Measurements from ENCODE around the gene KBTBD3.
"Not testable (repeated sequence)": the region's sequence is repeated elsewhere in the genome, so short reads cannot be mapped to it uniquely, and the experiment has no call there.

KBTBD3 gene

DNA sequence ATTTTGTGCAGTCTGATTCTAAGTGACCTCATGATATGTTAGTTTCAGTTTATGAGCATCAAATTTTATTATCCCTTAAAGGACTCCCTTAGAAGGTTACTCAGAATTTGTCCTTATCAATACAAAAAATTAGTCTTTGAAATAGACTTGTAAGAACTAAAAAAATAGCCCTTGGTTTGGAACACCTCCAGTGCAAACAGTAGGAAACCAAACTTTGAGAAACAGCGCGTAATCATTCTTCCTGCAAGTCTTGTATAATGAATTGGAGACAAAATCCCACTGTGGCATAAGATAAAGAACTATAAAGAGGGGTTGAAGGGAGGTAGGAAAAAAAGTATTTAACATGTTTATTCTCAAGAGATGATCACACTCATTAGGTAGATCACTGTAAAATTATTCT lies 44.3 kb downstream of the KBTBD3 start:
- DNase-seq = no peak
- H3K36me3 Mint-ChIP-seq (ENCODE audit: low read depth) = no peaks in the 10 kb centered on the region
- H3K4me3 Mint-ChIP-seq = no peak overlapping the region
- H3K9me3 Mint-ChIP-seq = no peaks in the 10 kb centered on the region
- H3K27ac Mint-ChIP-seq = no peak overlapping the region
- H3K4me1 Mint-ChIP-seq (ENCODE audit: low read depth) = peaks cover 1% of the 10 kb centered on the region
- H3K27me3 Mint-ChIP-seq = peaks cover 65% of the 10 kb centered on the region

DNA sequence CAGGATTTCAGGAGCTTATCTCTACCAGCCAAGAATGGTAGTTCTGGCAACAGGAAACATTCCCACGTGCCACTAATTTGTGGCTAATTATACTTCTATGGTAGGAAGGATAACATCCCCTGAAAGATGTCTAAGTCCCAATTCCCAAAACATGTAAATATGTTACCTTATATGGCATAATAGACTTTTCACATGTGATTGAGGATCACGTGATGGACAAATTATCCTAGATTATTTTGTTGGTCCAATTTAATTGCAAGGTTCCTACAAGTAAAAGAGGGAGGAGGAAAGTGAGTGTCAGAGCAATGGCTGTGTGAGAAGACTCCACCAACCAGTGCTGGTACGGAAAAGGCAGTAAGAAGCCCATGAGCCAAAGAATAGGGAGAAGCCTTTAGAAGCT lies 45.2 kb downstream of the KBTBD3 start:
- Mint-ChIP-seq H3K36me3 (ENCODE audit: low read depth) (no peaks in the 10 kb centered on the region), H3K4me1 (ENCODE audit: low read depth) (peaks cover 1% of the 10 kb centered on the region), H3K27me3 (peaks cover 62% of the 10 kb centered on the region), H3K9me3 (peaks cover 2% of the 10 kb centered on the region), H3K4me3 (no peak overlapping the region), H3K27ac (no peak overlapping the region)
- DNase-seq = no peak

DNA sequence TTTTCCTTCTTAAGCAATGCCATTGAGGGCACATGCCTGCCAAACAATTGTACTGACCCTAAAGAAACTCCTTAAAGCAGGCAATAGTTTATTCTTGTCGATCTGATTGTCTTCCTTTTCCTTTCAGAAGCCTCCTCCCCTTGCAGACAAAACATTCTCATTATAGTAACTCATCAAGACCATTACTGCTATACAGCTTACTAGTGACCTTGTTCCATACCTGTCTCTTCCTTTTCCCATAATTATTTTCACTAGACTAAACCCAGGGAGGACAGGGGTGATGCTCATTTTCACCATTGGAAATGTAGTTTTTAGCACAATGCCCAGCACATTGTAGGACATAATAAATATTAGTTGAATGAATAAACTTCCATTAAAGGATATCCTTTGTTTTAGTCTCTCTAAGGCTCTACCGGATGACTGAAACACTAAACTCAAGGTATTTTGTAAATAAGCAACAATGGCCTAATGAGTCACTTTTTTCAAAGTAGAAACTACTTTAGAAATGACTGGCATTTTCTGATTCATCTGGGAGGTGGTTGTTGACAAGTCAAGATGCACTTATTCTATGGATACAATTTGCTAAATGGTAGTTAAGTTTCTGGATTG lies 45.8 kb downstream of the KBTBD3 start:
- Mint-ChIP-seq H3K9me3 (peaks cover 2% of the 10 kb centered on the region), H3K27ac (no peak overlapping the region), H3K27me3 (peaks cover 60% of the 10 kb centered on the region), H3K4me1 (ENCODE audit: low read depth) (peaks cover 1% of the 10 kb centered on the region), H3K4me3 (no peak overlapping the region), H3K36me3 (ENCODE audit: low read depth) (no peaks in the 10 kb centered on the region)
- DNase-seq = no peak

DNA sequence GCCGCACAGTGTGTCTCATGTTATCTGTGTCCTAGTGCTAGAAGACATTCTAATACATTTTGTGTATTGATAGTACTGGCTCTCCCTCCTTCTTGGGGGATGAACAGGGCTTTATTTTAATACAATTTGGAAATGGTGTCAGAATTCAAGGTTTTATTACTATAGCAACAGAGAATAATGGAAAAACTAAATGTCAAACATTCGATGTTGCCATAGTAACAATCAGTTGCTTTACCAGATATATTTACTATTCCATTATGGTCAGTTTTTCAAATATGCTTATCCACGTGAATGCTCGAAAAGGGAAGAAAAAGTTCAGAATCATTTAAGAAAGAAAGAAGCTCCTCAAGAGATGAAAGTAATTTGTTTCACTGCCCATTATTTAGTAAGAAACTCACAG lies 46.5 kb downstream of the KBTBD3 start:
- H3K9me3 Mint-ChIP-seq = peaks cover 2% of the 10 kb centered on the region
- H3K4me1 Mint-ChIP-seq (ENCODE audit: low read depth) = peaks cover 1% of the 10 kb centered on the region
- H3K4me3 Mint-ChIP-seq = no peak overlapping the region
- H3K27me3 Mint-ChIP-seq = peaks cover 59% of the 10 kb centered on the region
- no peaks in the 10 kb centered on the region for H3K36me3 Mint-ChIP-seq (ENCODE audit: low read depth)
- no peak overlapping the region for H3K27ac Mint-ChIP-seq
- no peak for DNase-seq

- Mint-ChIP-seq H3K4me3 (peak overlapping the region; percentile 93), H3K36me3 (ENCODE audit: low read depth) (peaks cover 40% of the 10 kb centered on the region), H3K9me3 (peaks cover 5% of the 10 kb centered on the region), H3K27me3 (peaks cover 11% of the 10 kb centered on the region), H3K4me1 (ENCODE audit: low read depth) (peaks cover 39% of the 10 kb centered on the region), H3K27ac (peak overlapping the region; percentile 94)
- DNase-seq = peak; percentile 33
These were observed 54.3 kb downstream of the KBTBD3 start for GRCh38 chr11:106022795-106023275.

DNA sequence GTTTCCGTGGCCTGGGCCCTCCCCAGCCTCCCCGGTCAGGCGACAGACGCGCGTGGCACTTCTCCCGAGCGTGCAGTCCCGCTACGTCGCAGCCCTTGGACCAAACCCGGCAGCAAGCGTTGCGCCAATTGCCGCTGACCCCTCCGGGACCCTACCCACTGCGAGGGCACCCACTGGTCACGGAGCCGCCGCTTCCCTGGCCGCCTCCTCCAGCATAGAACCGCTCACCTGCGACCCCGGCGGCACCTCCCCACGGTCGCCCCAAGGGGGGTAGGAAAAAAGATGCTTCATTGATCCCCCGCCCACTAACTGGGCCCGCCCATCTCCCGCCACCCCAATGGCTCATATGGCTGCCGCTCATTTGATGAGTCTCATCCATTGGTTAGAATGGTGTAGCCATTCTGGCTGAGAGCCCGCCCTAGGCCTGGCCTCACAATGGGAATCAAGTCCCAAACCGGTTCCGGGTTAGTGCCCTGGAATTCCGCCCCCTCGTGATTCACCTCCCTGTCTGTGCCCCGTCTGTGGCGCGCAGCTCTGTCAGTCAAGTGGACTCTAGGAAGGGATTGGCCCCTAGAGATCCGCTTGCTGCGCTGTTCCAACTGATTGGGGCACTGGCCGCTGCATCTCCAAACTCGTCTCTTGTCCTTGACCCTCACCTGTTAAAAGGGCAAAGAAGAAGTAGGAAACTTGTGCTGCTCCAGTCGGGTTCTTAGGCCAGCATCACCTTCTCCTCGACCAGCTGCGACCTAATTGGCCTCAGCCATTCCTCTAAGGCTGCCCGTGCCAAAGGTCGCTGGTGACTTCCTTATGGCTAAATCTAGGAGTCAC lies 55.0 kb downstream of the KBTBD3 start, which contains the start of gene MSANTD4:
Gene MSANTD4, minus strand, starts transcription at position 274 of the 828 bp plus-strand sequence. CDS start 11,323 bp downstream, outside the sequence.
- Mint-ChIP-seq H3K4me3 (peak within 1 kb of the TSS; percentile 93), H3K27me3 (peaks cover 11% of the 10 kb centered on the region), H3K4me1 (ENCODE audit: low read depth) (peaks cover 41% of the 10 kb centered on the region), H3K9me3 (peaks cover 3% of the 10 kb centered on the region), H3K27ac (peak within 1 kb of the TSS; percentile 94), H3K36me3 (ENCODE audit: low read depth) (peaks cover 44% of the 10 kb centered on the region)
- peak; percentile 99 for DNase-seq

GRCh38 chr11:106021181-106021966 lies 55.8 kb downstream of the KBTBD3 start:
- Mint-ChIP-seq H3K27ac (peak overlapping the region; percentile 94), H3K4me1 (ENCODE audit: low read depth) (peaks cover 49% of the 10 kb centered on the region), H3K9me3 (peaks cover 3% of the 10 kb centered on the region), H3K36me3 (ENCODE audit: low read depth) (peaks cover 49% of the 10 kb centered on the region), H3K27me3 (peaks cover 8% of the 10 kb centered on the region), H3K4me3 (peak overlapping the region; percentile 93)
- DNase-seq = no peak

GRCh38 chr11:106017093-106017492 lies 60.1 kb downstream of the KBTBD3 start:
- Mint-ChIP-seq H3K4me1 (ENCODE audit: low read depth) (peaks cover 66% of the 10 kb centered on the region), H3K27me3 (no peaks in the 10 kb centered on the region), H3K36me3 (ENCODE audit: low read depth) (peaks cover 82% of the 10 kb centered on the region), H3K4me3 (no peak overlapping the region), H3K9me3 (no peaks in the 10 kb centered on the region), H3K27ac (no peak overlapping the region)
- no peak for DNase-seq

GRCh38 chr11:106015066-106015465 lies 62.1 kb downstream of the KBTBD3 start:
- Mint-ChIP-seq H3K27ac (no peak overlapping the region), H3K4me1 (ENCODE audit: low read depth) (peaks cover 62% of the 10 kb centered on the region), H3K27me3 (no peaks in the 10 kb centered on the region), H3K36me3 (ENCODE audit: low read depth) (peaks cover 83% of the 10 kb centered on the region), H3K4me3 (no peak overlapping the region), H3K9me3 (no peaks in the 10 kb centered on the region)
- DNase-seq = no peak

- no peak overlapping the region for H3K4me3 Mint-ChIP-seq
- DNase-seq = no peak
- no peaks in the 10 kb centered on the region for H3K27me3 Mint-ChIP-seq
- peaks cover 83% of the 10 kb centered on the region for H3K36me3 Mint-ChIP-seq (ENCODE audit: low read depth)
- H3K4me1 Mint-ChIP-seq (ENCODE audit: low read depth) = peaks cover 61% of the 10 kb centered on the region
- H3K27ac Mint-ChIP-seq = no peak overlapping the region
- H3K9me3 Mint-ChIP-seq = no peaks in the 10 kb centered on the region
These were observed 62.5 kb downstream of the KBTBD3 start for GRCh38 chr11:106014620-106015019.

DNA sequence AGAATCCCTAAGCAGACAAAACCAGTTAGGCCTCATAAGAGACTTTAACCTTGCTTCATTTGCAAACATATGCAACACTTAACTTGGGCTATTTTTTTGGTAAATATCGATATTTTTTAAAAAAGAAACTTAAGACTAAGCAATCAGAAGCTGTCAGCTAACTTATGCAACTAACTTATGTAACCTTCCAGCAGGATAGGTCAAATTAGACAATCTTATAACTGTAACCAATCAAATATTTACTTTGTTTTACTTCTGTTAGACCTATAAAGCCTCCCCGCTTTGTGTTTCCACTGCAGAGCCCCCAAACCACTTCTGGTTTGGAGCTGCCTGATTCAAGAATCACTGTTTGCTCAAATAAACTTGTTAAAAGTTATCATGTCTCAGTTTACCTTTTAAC lies 63.1 kb downstream of the KBTBD3 start:
- H3K9me3 Mint-ChIP-seq = no peaks in the 10 kb centered on the region
- H3K4me1 Mint-ChIP-seq (ENCODE audit: low read depth) = peaks cover 62% of the 10 kb centered on the region
- no peak overlapping the region for H3K27ac Mint-ChIP-seq
- H3K4me3 Mint-ChIP-seq = no peak overlapping the region
- DNase-seq = no peak
- H3K36me3 Mint-ChIP-seq (ENCODE audit: low read depth) = peaks cover 85% of the 10 kb centered on the region
- no peaks in the 10 kb centered on the region for H3K27me3 Mint-ChIP-seq

DNA sequence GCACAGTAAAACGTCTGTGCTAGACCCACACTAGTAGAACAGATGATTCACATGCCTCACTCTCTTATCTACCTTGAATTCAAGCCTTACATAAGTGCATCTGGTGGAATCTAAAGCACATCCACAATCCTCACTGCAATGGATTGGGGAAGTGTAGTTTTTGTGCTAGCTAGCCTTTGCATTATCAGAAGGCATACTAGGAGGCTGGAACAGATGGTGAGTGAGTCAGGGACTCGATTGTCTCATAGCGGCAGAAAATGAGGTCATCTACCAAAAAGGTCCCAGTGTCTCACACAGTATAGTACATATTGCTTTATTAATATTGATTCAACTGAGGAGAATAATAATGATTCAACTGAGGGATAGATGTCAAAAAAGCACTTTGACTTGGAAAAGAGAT lies 64.4 kb downstream of the KBTBD3 start:
- H3K4me3 Mint-ChIP-seq = no peak overlapping the region
- H3K4me1 Mint-ChIP-seq (ENCODE audit: low read depth) = peaks cover 56% of the 10 kb centered on the region
- H3K27me3 Mint-ChIP-seq = no peaks in the 10 kb centered on the region
- DNase-seq = no peak
- H3K9me3 Mint-ChIP-seq = no peaks in the 10 kb centered on the region
- no peak overlapping the region for H3K27ac Mint-ChIP-seq
- H3K36me3 Mint-ChIP-seq (ENCODE audit: low read depth) = peaks cover 87% of the 10 kb centered on the region

GRCh38 chr11:106011481-106011880 lies 65.7 kb downstream of the KBTBD3 start:
- Mint-ChIP-seq H3K27ac (no peak overlapping the region), H3K9me3 (peaks cover 5% of the 10 kb centered on the region), H3K36me3 (ENCODE audit: low read depth) (peaks cover 93% of the 10 kb centered on the region), H3K27me3 (no peaks in the 10 kb centered on the region), H3K4me1 (ENCODE audit: low read depth) (peaks cover 50% of the 10 kb centered on the region), H3K4me3 (no peak overlapping the region)
- DNase-seq = no peak

GRCh38 chr11:106003094-106003493 lies 74.1 kb downstream of the KBTBD3 start:
- Mint-ChIP-seq H3K36me3 (ENCODE audit: low read depth) (peaks cover 91% of the 10 kb centered on the region), H3K9me3 (peaks cover 20% of the 10 kb centered on the region), H3K4me1 (ENCODE audit: low read depth) (peaks cover 12% of the 10 kb centered on the region)
- not testable (repeated sequence) for H3K27ac Mint-ChIP-seq, DNase-seq, H3K27me3 Mint-ChIP-seq, H3K4me3 Mint-ChIP-seq
